Cardiac fibroblast (primary cell): ENCODE measurements around the gene HYAL2.

Source experiments
- DNase-seq, 2 donors: peaks; one replicate each; pipeline versions ENCODE4 v3.0.0 to v3.0.0-alpha.2; 2010; ENCODE audit warnings: low read depth in 2 of 2
- H3K4me3 ChIP-seq, 2 donors: replicated peaks in 1 of 2; 1 replicate in 1 of 2; 2 replicates in 1 of 2; pipeline ENCODE4 v1.5.1; 2011; ENCODE audit warnings: low read depth in 2 of 2, low read length in 2 of 2, mild to moderate bottlenecking in 2 of 2, moderate library complexity in 1 of 2
- CTCF ChIP-seq: IDR thresholded peaks from one replicate; pipeline ENCODE4 v1.5.1; 2011; ENCODE audit warnings: low read depth, mild to moderate bottlenecking, low read length, inconsistent platforms

HYAL2 gene

GRCh38 chr3:50294492-50295403 lies 27.8 kb downstream of the HYAL2 start:
- no peak for DNase-seq
- no peak overlapping the region for H3K4me3 ChIP-seq

DNA sequence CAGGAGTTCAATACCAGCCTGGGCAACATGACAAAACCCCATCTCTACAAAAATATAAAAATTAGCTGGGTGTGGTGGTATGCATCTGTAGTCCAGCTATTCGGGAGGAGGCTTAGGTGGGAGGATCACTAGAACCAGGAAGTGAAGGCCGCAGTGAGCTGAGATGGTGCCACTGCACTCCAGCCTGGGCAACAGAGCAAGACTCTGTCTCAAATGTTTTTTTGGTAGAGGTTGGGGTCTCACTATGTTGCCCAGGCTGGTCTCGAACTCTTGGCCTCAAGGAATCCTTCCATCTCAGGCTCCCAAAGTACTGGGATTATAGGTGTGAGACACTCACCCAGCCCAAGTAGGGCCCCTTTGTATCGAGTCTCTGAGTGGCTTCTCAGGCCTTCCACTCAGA lies 28.5 kb downstream of the HYAL2 start:
- H3K4me3 ChIP-seq = no peak overlapping the region
- no peak for TF ChIP-seq CTCF
- DNase-seq = no peak

More at GRCh38 chr3:50294492-50295403, 27.8 kb downstream of the HYAL2 start:
- no peak for TF ChIP-seq CTCF

- no peak overlapping the region for H3K4me3 ChIP-seq
- no peak for TF ChIP-seq CTCF
- no peak for DNase-seq
These were observed 29.3 kb downstream of the HYAL2 start for GRCh38 chr3:50293079-50293801.

- H3K4me3 ChIP-seq = peak within 1 kb of the TSS; percentile 89 to 94
- DNase-seq = peak; percentile 98
- TF ChIP-seq CTCF = no peak
These were observed 30.1 kb downstream of the HYAL2 start, which contains the start of gene IFRD2 for GRCh38 chr3:50292159-50293078. Gene IFRD2, minus strand, starts transcription at chr3:50292429. Its CDS starts 155 bp downstream, at chr3:50292274.

DNA sequence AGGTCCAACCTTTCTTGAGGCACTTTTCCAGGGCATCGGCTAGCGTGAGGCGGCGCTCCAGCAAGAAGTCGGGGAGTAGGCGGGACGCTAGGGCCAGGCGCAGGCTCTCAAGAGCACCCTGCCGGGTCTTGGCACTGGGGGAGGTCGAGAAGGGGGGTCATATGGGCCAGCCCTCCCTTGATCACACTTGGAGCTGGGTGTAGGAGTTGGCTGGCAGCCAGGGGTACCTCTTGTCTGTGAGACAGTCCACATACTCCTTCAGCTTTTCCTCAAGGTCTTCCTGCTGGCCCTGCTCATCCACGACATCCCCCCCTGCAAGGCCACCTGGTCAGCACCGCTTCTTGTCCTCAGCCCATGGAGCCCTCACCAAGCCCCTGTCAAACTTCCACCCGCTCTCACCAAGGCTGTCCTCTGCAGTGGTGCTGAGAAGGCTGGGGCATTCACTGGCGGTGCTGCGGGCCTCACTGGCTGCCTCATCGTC lies 32.3 kb downstream of the HYAL2 start:
- DNase-seq = no peak
- no peak for TF ChIP-seq CTCF
- H3K4me3 ChIP-seq = no peak overlapping the region

DNA sequence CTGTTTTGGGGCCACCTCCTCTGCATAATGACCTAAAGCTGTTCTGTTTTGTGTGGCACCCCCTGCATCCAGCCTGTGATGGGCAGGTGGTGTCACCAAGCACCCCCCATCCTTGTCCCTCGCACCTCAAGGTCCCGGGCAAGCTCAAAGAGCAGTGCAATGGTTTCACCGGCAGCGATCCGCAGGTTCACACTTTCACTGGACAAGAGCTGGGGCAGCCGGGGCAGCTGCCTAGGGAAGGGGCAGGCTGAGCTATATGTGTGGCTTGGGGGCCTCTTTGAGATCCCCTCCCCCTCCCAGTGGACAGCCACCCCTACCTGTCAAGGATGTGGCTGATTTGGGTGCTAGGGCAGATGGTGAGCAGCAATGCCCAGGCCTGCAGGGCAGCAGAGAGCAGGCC lies 33.4 kb downstream of the HYAL2 start:
- no peak overlapping the region for H3K4me3 ChIP-seq
- TF ChIP-seq CTCF = no peak
- no peak for DNase-seq
